Heart right ventricle (tissue), 16 donors: Measurements from ENCODE around the gene SON. TPM values are rescaled to one million over a fixed set of nuclear protein-coding genes. Genes with fewer than 3 reads are reported as not detected.

Experiments
- ATAC-seq, 8 donors: fragments of 200-7000 bp; cut with Tn5 transposase; one replicate each; pipeline ENCODE4 v1.9.1; 2020; ENCODE audit warnings: mild to moderate bottlenecking in 8 of 8, moderate library complexity in 8 of 8, moderate number of reproducible peaks in 1 of 8
- DNase-seq, 2 donors: peaks; one replicate each; pipeline ENCODE4 v3.0.0-alpha.2; 2020
- H3K27ac ChIP-seq, 10 donors: fragments of 200-600 bp; sonication (generic) in 2 of 10; one replicate each; pipeline versions ENCODE4 v1.5.0 to v1.8.0; 2020 to 2022; ENCODE audit warnings: mild to moderate bottlenecking in 3 of 10
- H3K27me3 ChIP-seq, 7 donors: fragments of 200-600 bp; one replicate each; pipeline ENCODE4 v1.8.0; 2021 to 2022; ENCODE audit warnings: mild to moderate bottlenecking in 2 of 7
- H3K36me3 ChIP-seq, 9 donors: fragments of 200-600 bp; sonication (generic) in 1 of 9; one replicate each; pipeline versions ENCODE4 v1.5.0 to v1.8.0; 2020 to 2022; ENCODE audit warnings: mild to moderate bottlenecking in 2 of 9
- H3K4me1 ChIP-seq, 9 donors: fragments of 200-600 bp; sonication (generic) in 1 of 9; one replicate each; pipeline versions ENCODE4 v1.5.0 to v1.8.0; 2020 to 2022; ENCODE audit warnings: mild to moderate bottlenecking in 4 of 9
- H3K4me3 ChIP-seq, 10 donors: fragments of 200-600 bp; sonication (generic) in 2 of 10; one replicate each; pipeline versions ENCODE4 v1.5.0 to v1.8.0; 2020 to 2022; ENCODE audit warnings: mild to moderate bottlenecking in 7 of 10, moderate library complexity in 2 of 10
- H3K9me3 ChIP-seq, 11 donors: fragments of 200-600 bp in 10 of 11; sonication (generic) in 2 of 11; one replicate each; pipeline versions ENCODE4 v1.5.0 to v1.8.0; 2013 to 2022; ENCODE audit warnings: mild to moderate bottlenecking in 2 of 11, control low read depth in 1 of 11, moderate library complexity in 1 of 11
- WGBS, 2 donors: extraction: QIAGEN DNeasy Blood & Tissue Kit; methylation state at CpG; one replicate each; pipeline ENCODE4 v1.1.7; 2013; ENCODE audit warnings: inconsistent platforms in 1 of 2; 5-methylcytosine and 5-hydroxymethylcytosine counted together
- intact Hi-C, 10 donors: fragments of 100-400 bp; cut with DNase I; formaldehyde crosslinking; loops; one replicate each; pipeline versions ENCODE4 v1.11.1 to v1.14.2; 2022
- polyA plus RNA-seq, 2 donors: library from polyadenylated mRNA; stranded (reverse); fragments of 200-250 nt; gene quantifications; one replicate each; pipeline ENCODE4 v1.2.3, GENCODE V29; 2013
- total RNA-seq, 10 donors: library from RNA; stranded (reverse); fragmentation: NEBNext Ultra II Directional in 3 of 10; extraction: Animal tissue kit (Norgen Biotek cat#: 25700) in 3 of 10; gene quantifications; one replicate each; pipeline versions ENCODE4 v1.2.1 to v1.2.4, GENCODE V29; 2021 to 2023
- TF ChIP-seq, protein P1 (sequence below), 9 donors: fragments of 200-600 bp; sonication (generic) in 2 of 9; IDR thresholded peaks; one replicate each; pipeline versions ENCODE4 v1.5.0 to v1.8.0; 2021 to 2022; ENCODE audit warnings: antibody characterized with exemption in 9 of 9, mild to moderate bottlenecking in 5 of 9, moderate library complexity in 1 of 9
- donor health status: Arrhythmogenic right ventricular cardiomyopathy.
- donor health status: ischemic (EF 13 %, LVEDD 7.1; RV severe dilation, severe dysfunction).
- donor health status: healthy with polysubstance abuse.
- donor health status: DM: no; HTN: yes; CAD: no.
- donor health status: DM: no; HTN: no; CAD: no.
- donor health status: ischemic (EF 25% LVEDD 6.9; RV normal size, moderate dysfunction).
- donor health status: ischemic (EF 25% LVEDD 5.7; RV mildly dilated, moderate dysfunction).
- donor health status: healthy.
- donor health status: DM: yes; HTN: yes; CAD: no.
- donor health status: Ischemic cardiomyopathy.
- donor health status: ischemic (EF 35%, LVEDD 5.7; RV mildly dilated, moderate dysfunction).
- donor health status: nonischemic (EF 11% LVEDD 7.7; RV severe dilation, severe dysfunction).
- donor health status: DM: yes; HTN: yes; CAD: no.
- donor health status: PGD.
- donor health status: ischemic (EF 29% LVEDD 5.4; RV normal size, mild dysfunction).
- donor health status: nonischemic (EF 23%, LVEDD 6.1; RV moderate dilation, normal function).

The SON gene
- total and polyA plus RNA-seq, 12 donors: 53.6 to 235 (median 156) TPM

DNA sequence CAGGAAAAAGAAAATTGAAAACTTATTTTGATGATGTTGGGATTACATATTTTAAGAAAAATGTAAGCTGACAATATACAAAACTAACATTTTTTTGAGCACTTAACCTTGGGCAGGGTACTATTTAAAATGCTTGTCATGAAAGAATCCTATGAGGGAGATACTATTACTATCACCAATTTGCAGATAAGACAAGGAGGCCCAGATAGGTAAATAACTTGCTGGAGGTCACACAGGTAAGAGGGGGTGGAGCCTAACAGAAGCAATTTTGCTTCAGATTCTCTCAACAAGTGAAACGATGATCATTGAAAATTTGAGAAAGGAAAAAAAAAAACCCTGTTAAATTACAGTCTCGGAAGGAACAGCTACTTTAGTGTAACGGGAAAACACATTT lies 2.1 kb upstream of the SON start:
- DNase-seq (no peak), ATAC-seq (no peak)
- TF ChIP-seq, protein P1, sequence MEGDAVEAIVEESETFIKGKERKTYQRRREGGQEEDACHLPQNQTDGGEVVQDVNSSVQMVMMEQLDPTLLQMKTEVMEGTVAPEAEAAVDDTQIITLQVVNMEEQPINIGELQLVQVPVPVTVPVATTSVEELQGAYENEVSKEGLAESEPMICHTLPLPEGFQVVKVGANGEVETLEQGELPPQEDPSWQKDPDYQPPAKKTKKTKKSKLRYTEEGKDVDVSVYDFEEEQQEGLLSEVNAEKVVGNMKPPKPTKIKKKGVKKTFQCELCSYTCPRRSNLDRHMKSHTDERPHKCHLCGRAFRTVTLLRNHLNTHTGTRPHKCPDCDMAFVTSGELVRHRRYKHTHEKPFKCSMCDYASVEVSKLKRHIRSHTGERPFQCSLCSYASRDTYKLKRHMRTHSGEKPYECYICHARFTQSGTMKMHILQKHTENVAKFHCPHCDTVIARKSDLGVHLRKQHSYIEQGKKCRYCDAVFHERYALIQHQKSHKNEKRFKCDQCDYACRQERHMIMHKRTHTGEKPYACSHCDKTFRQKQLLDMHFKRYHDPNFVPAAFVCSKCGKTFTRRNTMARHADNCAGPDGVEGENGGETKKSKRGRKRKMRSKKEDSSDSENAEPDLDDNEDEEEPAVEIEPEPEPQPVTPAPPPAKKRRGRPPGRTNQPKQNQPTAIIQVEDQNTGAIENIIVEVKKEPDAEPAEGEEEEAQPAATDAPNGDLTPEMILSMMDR (IDR thresholded peaks at IDR 0.05): no peak
- Histone ChIP-seq H3K27me3 (no peaks in the 10 kb centered on the region), H3K27ac (peak overlapping the region in 6 of 10 donors; percentile 83 to 100 (median 99)), H3K4me1 (peaks cover 0 to 34% (median 29%) of the 10 kb centered on the region in 9 donors), H3K9me3 (no peaks in the 10 kb centered on the region), H3K4me3 (peak overlapping the region in 6 of 10 donors; percentile 73 to 80 (median 76)), H3K36me3 (peaks cover 0 to 36% (median 28%) of the 10 kb centered on the region in 9 donors)
- 84 to 85% methylated on average over 3 of the region's 3 CpGs for WGBS, 2 donors
- intact Hi-C loops: loop anchor here in 3 of 10 donors (5.0 kb wide), 2 partner anchors 47 to 63 kb away; partner anchors contain the start of genes DONSON (in 2 of the 3) and TMEM50B (in 1 of the 3)

DNA sequence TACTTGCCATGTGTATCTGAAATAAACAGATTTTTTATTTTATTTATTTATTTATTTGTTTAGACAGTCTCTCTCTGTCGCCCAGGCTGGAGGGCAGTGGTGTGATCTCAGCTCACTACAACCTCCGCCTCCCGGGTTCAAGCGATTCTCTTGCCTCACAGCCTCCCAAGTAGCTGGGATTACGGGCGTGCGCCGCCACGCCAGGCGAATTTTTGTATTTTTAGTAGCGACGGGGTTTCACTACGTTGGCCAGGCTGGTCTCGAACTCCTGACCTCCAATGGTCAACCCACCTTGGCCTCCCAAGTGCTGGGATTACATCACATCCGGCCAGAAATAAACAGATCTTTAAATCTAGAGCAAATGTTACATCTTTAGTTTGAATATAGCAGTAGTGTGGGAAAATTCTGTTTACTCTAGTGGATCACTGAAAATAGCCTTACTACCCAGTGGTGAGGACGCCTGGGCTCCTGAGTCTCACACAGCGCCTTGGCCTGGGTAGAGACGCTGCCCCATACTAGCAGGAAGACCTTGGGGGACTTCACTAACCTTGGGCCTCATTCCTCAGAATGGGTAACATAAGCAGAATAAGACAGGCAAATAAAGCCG lies 1.6 kb upstream of the SON start:
- intact Hi-C loops: loop anchor here in 3 of 10 donors (5.0 kb wide), 2 partner anchors 46 to 64 kb away; partner anchors contain the start of genes DONSON (in 2 of the 3) and TMEM50B (in 1 of the 3)

DNA sequence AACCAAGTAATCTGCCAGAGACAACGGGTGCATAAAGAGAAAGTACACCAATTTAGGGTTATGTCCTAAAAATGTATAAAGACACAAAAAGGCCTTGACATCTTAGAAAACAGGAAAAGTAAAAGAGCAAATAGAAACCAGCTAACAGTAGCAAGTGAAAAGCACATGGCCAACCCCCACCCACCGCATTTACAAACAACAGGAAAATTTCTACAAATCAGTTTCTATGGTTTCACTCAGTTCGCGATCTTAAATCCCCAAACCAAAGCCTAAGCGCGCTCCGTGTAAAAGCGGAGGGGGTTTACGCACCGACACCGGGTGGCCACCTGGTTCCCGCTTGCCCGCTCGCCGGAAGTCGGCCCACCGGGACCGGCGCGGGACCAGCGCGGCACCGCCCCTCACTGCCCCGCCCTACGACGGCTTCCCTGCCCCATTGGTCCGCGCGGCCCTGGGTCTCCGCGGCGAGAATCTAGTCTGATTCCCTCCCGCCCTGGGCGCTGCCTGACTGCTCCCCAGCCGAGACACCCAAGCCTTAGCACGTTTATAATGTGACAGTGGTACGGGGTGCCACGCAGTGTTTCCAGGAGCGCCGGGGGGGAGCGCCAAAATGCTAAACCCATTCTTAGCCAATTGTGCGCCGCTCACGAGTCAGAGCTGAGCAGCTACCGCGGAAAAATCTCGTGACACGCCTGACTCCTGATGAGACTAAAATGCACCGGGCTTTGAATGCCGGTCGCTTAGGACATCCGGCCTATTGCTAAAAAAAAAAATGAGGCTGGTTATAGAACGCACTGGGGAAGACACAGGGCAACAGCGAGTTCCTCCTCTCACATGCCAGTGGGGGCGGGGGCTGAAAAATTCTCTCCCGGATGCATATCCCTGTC lies 840 bp upstream of the SON start, which contains the start of gene GART:
Gene GART, minus strand, starts transcription at position 362 of the 884 bp plus-strand sequence. CDS start 2,802 bp downstream, outside the sequence.
- Histone ChIP-seq H3K4me1 (peaks cover 0 to 45% (median 38%) of the 10 kb centered on the region in 9 donors), H3K4me3 (peak within 1 kb of the TSS; percentile 73 to 85 (median 78)), H3K27ac (peak within 1 kb of the TSS; percentile 83 to 100 (median 99)), H3K9me3 (no peaks in the 10 kb centered on the region), H3K27me3 (no peaks in the 10 kb centered on the region), H3K36me3 (peaks cover 0 to 33% (median 26%) of the 10 kb centered on the region in 9 donors)
- ATAC-seq (peak; percentile 83 to 91 (median 86)), DNase-seq (peak; percentile 82 to 86)
- TF ChIP-seq, protein P1 (IDR thresholded peaks at IDR 0.05): peak in 1 of 9 donors; percentile 5
- 0% methylated on average over 51 to 56 of the region's 56 CpGs for WGBS, 2 donors
- intact Hi-C loops: loop anchor here in 3 of 10 donors (2.0 to 5.0 kb wide), 3 partner anchors 45 to 65 kb away; partner anchors contain the start of genes DONSON (in 2 of the 3) and TMEM50B (in 2 of the 3)

More for the DNA sequence above, 1.6 kb upstream of the SON start:
- TF ChIP-seq, protein P1 (IDR thresholded peaks at IDR 0.05): no peak
- H3K27me3 ChIP-seq: no peaks in the 10 kb centered on the region
- no peaks in the 10 kb centered on the region for H3K9me3 ChIP-seq
- ATAC-seq: no peak
- H3K36me3 ChIP-seq: peaks cover 0 to 33% (median 26%) of the 10 kb centered on the region in 9 donors
- peak overlapping the region; percentile 73 to 85 (median 78) for H3K4me3 ChIP-seq
- peaks cover 0 to 39% (median 34%) of the 10 kb centered on the region in 9 donors for H3K4me1 ChIP-seq
- no peak for DNase-seq
- peak overlapping the region; percentile 83 to 100 (median 99) for H3K27ac ChIP-seq
- 54% methylated on average over 19 of the region's 19 CpGs for WGBS, 2 donors
